NCI-H1436 (cell line): ENCODE results near the gene TOM1L2.
"Not testable (repeated sequence)": the region's sequence is repeated elsewhere in the genome, so short reads cannot be mapped to it uniquely, and the experiment has no call there.

Experiments used
- DNase-seq: peaks from one replicate; lab custom pipeline; 2025; lab: John Stamatoyannopoulos, UW

The TOM1L2 gene

DNA sequence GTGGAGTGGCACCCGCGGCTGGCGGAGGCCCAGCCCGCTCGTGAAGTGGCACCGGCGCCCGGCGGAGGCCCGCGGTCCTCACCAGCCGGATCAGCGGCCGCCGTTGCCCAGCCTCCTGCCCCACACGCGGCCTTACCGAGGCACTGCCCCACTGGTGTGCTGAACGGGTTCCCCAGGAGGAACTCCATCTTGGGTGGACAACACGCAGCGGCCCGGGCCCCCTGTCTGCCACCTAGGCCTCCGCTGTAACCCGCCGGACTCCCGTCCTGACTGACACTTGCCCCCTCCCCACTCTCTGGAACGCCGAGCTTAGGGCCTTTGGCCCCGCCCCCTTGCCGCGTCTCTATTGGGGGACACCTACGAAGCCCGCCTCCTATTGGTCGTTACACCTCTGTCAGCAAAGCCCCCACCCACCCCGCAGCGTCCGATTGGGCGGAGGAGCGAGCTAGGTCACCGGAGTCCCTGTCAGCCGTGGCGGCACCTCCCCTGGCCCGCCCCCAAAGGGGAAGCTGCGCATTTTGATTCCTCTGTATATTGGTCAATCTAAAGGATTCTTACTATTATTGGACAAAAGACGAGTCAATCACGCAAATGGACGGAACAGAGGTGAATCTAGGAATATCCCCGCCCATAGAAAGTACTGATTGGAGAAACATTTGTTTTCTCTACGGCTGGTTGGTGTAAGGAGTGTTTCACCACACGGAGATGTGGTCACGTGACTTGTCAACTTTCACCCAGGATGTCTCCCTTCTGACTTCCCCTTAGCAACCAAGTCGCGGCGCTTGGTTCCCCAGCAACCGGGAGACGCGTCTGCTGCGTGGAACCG lies at the start of gene TOM1L2, which contains the start of gene DRC3:
Gene TOM1L2 (minus strand): TSS at position 275 of the 826 bp plus-strand sequence. CDS start 87 bp downstream, at position 188.
Gene DRC3 (plus strand): TSS at position 737 of the 826 bp plus-strand sequence. CDS start 4,737 bp downstream, outside the sequence.
- DNase-seq: peak; percentile 100

GRCh38 chr17:18021372-18021771 lies 49.2 kb upstream of the TOM1L2 start:
- DNase-seq: no peak

- DNase-seq: no peak
Observed at GRCh38 chr17:18020971-18021370, 48.8 kb upstream of the TOM1L2 start.

GRCh38 chr17:18019838-18020154 lies 47.6 kb upstream of the TOM1L2 start:
- DNase-seq: no peak

GRCh38 chr17:18018411-18018921 lies 46.3 kb upstream of the TOM1L2 start:
- no peak for DNase-seq

- no peak for DNase-seq
Observed at GRCh38 chr17:18017958-18018357, 45.8 kb upstream of the TOM1L2 start.

DNA sequence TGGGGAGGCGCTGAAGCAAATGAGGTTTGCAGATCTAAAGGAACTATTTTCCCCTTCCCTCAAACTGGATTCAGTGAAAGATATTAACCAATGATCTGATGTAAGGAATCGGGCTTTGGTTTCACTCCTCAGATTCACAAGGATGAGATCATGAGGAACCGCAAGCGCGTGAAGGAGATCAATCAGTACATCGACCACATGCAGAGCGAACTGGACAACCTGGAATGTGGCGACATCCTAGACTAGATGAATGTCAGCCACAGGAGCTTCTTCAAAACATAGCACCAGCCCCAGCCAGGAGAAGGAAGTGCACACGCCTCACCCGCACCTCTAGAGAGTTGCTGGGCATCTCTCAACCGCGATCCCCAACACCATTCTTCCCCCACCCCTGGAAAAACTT lies 44.2 kb upstream of the TOM1L2 start:
- DNase-seq: no peak

GRCh38 chr17:18015593-18015992 lies 43.4 kb upstream of the TOM1L2 start:
- DNase-seq: no peak

- no peak for DNase-seq
Observed at GRCh38 chr17:18014006-18014405, 41.8 kb upstream of the TOM1L2 start.

DNA sequence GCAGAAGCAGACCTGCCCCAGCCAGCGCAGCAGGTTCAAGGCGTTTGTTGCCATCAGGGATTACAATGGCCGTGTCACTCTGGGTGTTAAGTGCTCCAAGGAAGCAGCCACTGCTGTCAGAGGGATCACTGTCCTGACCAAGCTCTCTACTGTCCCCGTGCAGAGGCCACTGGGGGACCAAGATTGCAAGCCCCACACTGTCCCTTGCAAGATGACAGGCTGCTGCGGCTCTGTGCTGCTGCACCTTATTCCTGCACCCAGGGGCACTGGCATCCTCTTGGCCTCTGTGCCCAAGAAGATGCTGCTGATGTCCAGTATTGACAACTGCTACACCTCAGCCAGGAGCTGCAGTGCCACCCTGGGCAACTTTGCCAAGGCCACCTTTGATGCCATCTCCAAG lies 39.1 kb upstream of the TOM1L2 start:
- DNase-seq: no peak

DNA sequence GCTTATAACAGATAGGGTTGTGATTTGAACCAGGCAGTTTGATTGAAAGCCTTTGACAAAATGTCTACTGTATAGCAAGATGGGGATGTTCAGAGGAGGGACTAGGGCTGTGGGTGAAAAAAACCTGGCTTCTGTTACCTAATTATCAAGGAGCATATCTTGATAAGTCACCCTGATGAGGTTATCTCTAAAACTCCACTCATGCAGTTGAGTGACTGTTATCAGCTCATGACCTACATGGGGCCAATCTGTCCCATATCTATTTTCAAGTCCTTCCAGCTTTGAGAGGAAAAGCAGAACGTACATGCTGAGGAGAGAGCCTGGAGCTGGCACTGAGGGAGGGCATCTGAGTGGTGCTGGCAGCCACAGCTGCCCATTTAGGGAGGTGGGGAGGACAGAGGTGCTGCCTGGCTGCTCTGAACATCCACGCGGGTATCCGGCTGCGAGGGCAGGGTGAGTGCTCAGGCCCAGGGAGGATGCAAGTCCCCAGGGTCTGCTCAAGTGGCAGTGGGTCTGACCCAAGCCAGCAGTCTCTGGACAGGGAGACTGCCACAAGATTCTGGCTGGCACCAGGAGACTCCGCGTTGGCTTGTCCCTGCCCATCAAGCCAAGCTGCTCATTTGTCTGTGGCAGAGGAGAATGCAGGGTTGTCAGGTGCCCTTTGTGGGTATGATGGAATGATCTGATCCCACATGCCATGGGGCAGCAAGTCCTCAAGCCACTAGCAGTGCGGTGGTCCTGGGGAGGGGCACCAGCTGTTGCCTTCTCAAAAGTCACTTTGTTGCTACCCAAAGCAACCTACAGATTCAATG lies 37.6 kb upstream of the TOM1L2 start:
- DNase-seq: no peak

DNA sequence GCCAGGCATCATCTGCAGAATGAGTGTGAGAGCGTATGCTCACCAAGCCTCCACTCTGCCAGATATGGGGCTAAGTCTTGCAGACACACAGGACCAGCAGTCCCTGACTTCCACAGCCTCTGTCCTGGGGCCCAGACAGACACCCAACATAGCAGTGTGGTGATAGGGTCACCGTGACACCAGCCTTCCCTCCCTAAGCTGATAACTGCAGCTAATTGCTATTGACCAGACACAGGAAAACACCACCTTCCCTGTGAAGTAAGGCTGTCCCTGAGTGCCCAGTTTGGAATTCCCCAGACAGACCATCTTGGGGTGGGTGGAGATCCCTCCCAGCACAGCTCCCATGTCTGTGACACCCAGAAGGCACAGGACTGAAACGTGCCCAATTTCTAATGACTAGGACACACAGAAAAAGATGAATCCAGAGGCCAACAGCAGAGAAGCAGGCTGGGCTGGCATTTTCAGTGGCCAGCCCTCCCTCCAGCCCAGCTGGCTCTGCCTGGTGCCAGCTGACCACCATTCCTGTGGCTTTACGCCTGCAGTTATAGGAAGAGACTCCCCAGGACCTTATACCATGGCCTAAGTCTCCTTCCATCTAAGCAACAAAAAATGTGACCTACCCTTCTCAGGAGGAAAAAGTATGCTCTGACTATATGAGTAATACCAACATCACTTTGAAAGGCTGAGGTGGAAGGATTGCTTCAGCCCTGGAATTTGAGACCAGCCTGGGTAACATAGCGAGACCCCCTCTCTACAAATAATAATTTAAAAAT lies 36.5 kb upstream of the TOM1L2 start:
- DNase-seq: no peak

GRCh38 chr17:18006495-18007239 lies 34.5 kb upstream of the TOM1L2 start:
- no peak for DNase-seq

DNA sequence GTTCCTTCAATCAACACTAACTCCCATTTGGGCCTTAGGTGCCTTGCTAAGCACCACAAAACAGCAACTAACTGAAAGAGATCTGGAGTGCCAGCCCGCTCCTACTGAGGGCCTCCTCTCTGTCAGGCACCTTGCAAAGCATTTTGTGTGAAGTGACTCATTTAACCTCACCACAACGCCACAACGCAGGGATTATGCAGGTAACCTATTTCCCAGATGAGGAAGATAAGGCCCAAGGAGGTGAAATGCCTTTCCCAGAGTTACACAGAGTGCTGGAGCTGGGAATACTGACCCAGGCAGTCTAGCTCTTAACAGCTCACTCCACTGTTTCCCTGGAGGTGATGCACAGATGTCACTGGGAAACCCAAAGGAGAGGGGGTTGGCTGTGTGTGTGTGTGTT lies 33.3 kb upstream of the TOM1L2 start:
- no peak for DNase-seq

GRCh38 chr17:18004884-18005305 lies 32.7 kb upstream of the TOM1L2 start:
- DNase-seq: no peak

GRCh38 chr17:18004345-18004744 lies 32.1 kb upstream of the TOM1L2 start:
- DNase-seq: peak; percentile 48

- DNase-seq: no peak
Observed at GRCh38 chr17:18002171-18002570, 30.0 kb upstream of the TOM1L2 start.

DNA sequence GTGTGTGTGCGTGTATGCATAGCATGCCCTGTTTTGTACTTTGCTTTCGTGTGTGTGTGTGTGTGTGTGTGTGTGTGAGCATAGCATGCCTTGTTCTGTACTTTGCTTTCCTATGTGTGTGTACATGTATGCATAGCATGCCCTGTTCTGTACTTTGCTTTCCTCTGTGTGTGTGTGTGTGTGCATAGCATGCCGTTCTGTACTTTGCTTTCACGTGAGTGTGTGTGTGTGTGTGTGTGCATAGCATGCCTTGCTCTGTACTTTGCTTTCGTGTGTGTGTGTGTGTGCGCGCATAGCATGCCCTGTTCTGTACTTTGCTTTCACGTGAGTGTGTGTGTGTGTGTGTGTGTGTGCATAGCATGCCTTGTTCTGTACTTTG lies 27.8 kb upstream of the TOM1L2 start:
- DNase-seq: no peak

DNA sequence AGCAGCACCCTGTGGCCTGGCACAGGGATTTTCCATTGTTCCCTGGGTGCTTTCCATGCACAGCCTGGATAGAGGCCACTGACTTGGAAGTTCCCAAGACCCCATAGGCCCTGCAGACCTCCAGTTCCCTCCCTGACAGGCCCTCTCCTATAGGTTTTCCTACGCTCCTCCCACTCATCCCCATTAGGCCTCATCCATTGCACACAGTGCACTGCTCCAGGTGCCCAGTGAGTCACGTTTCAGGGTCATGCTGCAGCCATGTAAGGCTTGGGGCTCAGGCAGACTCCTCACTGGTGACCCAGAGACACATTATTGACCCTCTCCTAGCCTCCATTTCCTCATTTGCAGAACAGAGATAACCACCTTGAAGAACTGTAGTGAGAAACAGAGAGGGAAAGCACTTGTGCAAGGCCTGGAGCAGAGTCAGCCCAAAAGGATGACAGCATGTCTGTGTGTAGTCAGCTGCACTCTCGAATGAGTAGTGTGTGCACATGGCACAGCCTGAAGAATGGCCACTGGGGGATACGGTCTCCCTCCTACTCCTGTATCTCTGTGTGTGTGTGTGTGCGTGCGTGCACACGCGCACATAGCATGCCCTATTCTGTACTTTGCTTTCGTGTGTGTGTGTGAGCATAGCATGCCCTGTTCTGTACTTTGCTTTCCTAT lies 27.3 kb upstream of the TOM1L2 start:
- DNase-seq: peak; percentile 22

DNA sequence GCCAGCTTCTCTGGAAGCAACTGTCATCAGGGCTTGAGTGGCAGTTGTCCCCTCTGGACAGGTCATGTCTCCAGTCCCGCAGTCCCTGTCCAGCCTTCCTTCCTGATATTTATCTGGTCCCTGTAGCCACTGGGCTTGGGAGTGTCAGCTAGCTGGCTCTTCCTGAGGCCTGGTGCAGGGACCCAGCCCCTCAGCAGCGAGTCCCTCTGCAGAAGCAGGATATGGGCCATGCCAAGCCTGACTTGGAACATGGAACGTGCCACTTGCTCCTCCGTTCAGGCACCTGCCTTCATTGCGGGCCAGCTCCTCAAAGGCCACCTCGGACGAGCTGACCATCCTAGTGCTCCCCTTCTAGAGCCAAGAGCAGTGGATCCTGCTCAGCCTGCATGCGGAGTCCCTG lies 26.7 kb upstream of the TOM1L2 start:
- no peak for DNase-seq

- DNase-seq: not testable (repeated sequence)
Observed at GRCh38 chr17:17995887-17996286, 23.7 kb upstream of the TOM1L2 start.
